SKM-1 treated with dmso at 0.1 percent for 144 hours (cell line): Measurements from ENCODE around the gene ZNF136.

Source experiments
- DNase-seq: peaks from one replicate; lab custom pipeline; 2025; ENCODE audit not compliant: unreplicated experiment; lab: John Stamatoyannopoulos, UW

Gene ZNF136

GRCh38 chr19:12187625-12188024 is 24.7 kb downstream of the ZNF136 start:
- no peak for DNase-seq

GRCh38 chr19:12194827-12195731 is 32.2 kb downstream of the ZNF136 start:
- DNase-seq, result no peak

- no peak for DNase-seq
Observed at GRCh38 chr19:12198136-12198535, 35.2 kb downstream of the ZNF136 start.

- DNase-seq, result no peak
Observed at GRCh38 chr19:12199757-12200419, 37.0 kb downstream of the ZNF136 start.

GRCh38 chr19:12202250-12202649 is 39.4 kb downstream of the ZNF136 start:
- peak; percentile 18 for DNase-seq

- no peak for DNase-seq
Observed at GRCh38 chr19:12205296-12205695, 42.4 kb downstream of the ZNF136 start.

GRCh38 chr19:12208221-12208620 is 45.3 kb downstream of the ZNF136 start:
- DNase-seq, result no peak

- DNase-seq, result no peak
Observed at GRCh38 chr19:12217332-12217731, 54.4 kb downstream of the ZNF136 start.

GRCh38 chr19:12222980-12223630 is 60.2 kb downstream of the ZNF136 start:
- DNase-seq, result no peak

- DNase-seq, result no peak
Observed at GRCh38 chr19:12224676-12225075, 61.8 kb downstream of the ZNF136 start.

- DNase-seq, result no peak
Observed at GRCh38 chr19:12229990-12230389, 67.1 kb downstream of the ZNF136 start.

- no peak for DNase-seq
Observed at GRCh38 chr19:12230751-12231733, 68.1 kb downstream of the ZNF136 start.

- DNase-seq, result no peak
Observed at GRCh38 chr19:12232961-12233360, 70.1 kb downstream of the ZNF136 start.

GRCh38 chr19:12237143-12237839 is 74.4 kb downstream of the ZNF136 start:
- DNase-seq, result no peak
